ENCODE measurements around the gene KRT83.
A peak's percentile ranks its signal among the peaks of the same experiment; 100 is the strongest.

KRT83 gene

GRCh38 chr12:52327830-52328500, 6.8 kb upstream of the KRT83 start:
- DNase-seq = no peak

- DNase-seq = peak; percentile 93
Observed at GRCh38 chr12:52327052-52327829, 6.0 kb upstream of the KRT83 start.

GRCh38 chr12:52324153-52324444, 2.9 kb upstream of the KRT83 start:
- no peak for DNase-seq

GRCh38 chr12:52323416-52324152, 2.4 kb upstream of the KRT83 start:
- DNase-seq = peak; percentile 84

GRCh38 chr12:52323001-52323400, 1.8 kb upstream of the KRT83 start:
- DNase-seq = no peak

GRCh38 chr12:52322069-52322468, 871 bp upstream of the KRT83 start:
- DNase-seq = no peak

- no peak for DNase-seq
Observed at GRCh38 chr12:52321418-52321817, 220 bp upstream of the KRT83 start.

GRCh38 chr12:52319097-52319496, 2.1 kb downstream of the KRT83 start:
- peak; percentile 61 for DNase-seq

GRCh38 chr12:52318241-52318990, 2.8 kb downstream of the KRT83 start:
- DNase-seq = no peak

- no peak for DNase-seq
Observed at GRCh38 chr12:52317468-52318052, 3.6 kb downstream of the KRT83 start.

GRCh38 chr12:52316701-52317100, 4.5 kb downstream of the KRT83 start:
- DNase-seq = no peak

GRCh38 chr12:52316290-52316689, 4.9 kb downstream of the KRT83 start:
- no peak for DNase-seq

- DNase-seq = peak; percentile 42
Observed at GRCh38 chr12:52315721-52316120, 5.5 kb downstream of the KRT83 start.

- no peak for DNase-seq
Observed at GRCh38 chr12:52314511-52314910, 6.7 kb downstream of the KRT83 start.

- DNase-seq = no peak
Observed at GRCh38 chr12:52313926-52314325, 7.3 kb downstream of the KRT83 start.

- no peak for DNase-seq
Observed at GRCh38 chr12:52313461-52313860, 7.7 kb downstream of the KRT83 start.

GRCh38 chr12:52312086-52312485, 9.1 kb downstream of the KRT83 start:
- no peak for DNase-seq

- no peak for DNase-seq
Observed at GRCh38 chr12:52311285-52311648, 9.9 kb downstream of the KRT83 start.

- DNase-seq = no peak
Observed at GRCh38 chr12:52310622-52311284, 10.4 kb downstream of the KRT83 start.

- no peak for DNase-seq
Observed at GRCh38 chr12:52308806-52309425, 12.3 kb downstream of the KRT83 start.

GRCh38 chr12:52307836-52308805, 13.1 kb downstream of the KRT83 start:
- peak; percentile 85 for DNase-seq

Measured in NCI-H69 (cell line).